ENCODE measurements around the gene ITPRIPL1.
"Not testable (repeated sequence)": the region's sequence is repeated elsewhere in the genome, so short reads cannot be mapped to it uniquely, and the experiment has no call there.

The ITPRIPL1 gene, protein sequence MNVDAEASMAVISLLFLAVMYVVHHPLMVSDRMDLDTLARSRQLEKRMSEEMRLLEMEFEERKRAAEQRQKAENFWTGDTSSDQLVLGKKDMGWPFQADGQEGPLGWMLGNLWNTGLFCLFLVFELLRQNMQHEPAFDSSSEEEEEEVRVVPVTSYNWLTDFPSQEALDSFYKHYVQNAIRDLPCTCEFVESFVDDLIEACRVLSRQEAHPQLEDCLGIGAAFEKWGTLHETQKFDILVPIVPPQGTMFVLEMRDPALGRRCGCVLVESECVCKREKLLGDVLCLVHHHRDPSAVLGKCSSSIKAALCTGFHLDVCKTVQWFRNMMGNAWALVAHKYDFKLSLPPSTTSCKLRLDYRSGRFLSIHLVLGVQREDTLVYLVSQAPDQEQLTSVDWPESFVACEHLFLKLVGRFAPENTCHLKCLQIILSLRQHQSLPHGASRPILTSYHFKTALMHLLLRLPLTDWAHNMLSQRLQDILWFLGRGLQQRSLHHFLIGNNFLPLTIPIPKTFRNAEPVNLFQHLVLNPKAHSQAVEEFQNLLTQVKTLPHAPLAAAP

GRCh38 chr2:96325041-96325883 lies at the start of gene ITPRIPL1:
Gene ITPRIPL1 (plus strand): TSS chr2:96325317. CDS start chr2:96325840, 523 bp downstream.
- peak within 1 kb of the TSS; percentile 90 for H3K27ac Mint-ChIP-seq
- H3K4me1 Mint-ChIP-seq (ENCODE audit: low read depth), result peaks cover 49% of the 10 kb centered on the region
- H3K36me3 Mint-ChIP-seq (ENCODE audit: low read depth), result peaks cover 42% of the 10 kb centered on the region
- no peaks in the 10 kb centered on the region for H3K27me3 Mint-ChIP-seq (ENCODE audit: low read depth)
- H3K4me3 Mint-ChIP-seq, result peak within 1 kb of the TSS; percentile 91
- H3K9me3 Mint-ChIP-seq, result no peaks in the 10 kb centered on the region

GRCh38 chr2:96276787-96277499 lies 48.2 kb upstream of the ITPRIPL1 start:
- Mint-ChIP-seq H3K36me3 (ENCODE audit: low read depth) (peaks cover 58% of the 10 kb centered on the region), H3K9me3 (no peaks in the 10 kb centered on the region), H3K27me3 (ENCODE audit: low read depth) (no peaks in the 10 kb centered on the region), H3K27ac (no peak overlapping the region), H3K4me3 (no peak overlapping the region), H3K4me1 (ENCODE audit: low read depth) (peaks cover 4% of the 10 kb centered on the region)

- Mint-ChIP-seq H3K36me3 (ENCODE audit: low read depth) (peaks cover 67% of the 10 kb centered on the region), H3K27me3 (ENCODE audit: low read depth) (no peaks in the 10 kb centered on the region), H3K4me1 (ENCODE audit: low read depth) (no peaks in the 10 kb centered on the region), H3K9me3 (no peaks in the 10 kb centered on the region), H3K27ac (no peak overlapping the region), H3K4me3 (no peak overlapping the region)
These were observed 37.8 kb upstream of the ITPRIPL1 start for GRCh38 chr2:96287273-96287856.

- H3K9me3 Mint-ChIP-seq, result no peaks in the 10 kb centered on the region
- no peaks in the 10 kb centered on the region for H3K4me1 Mint-ChIP-seq (ENCODE audit: low read depth)
- peaks cover 67% of the 10 kb centered on the region for H3K36me3 Mint-ChIP-seq (ENCODE audit: low read depth)
- no peak overlapping the region for H3K4me3 Mint-ChIP-seq
- no peak overlapping the region for H3K27ac Mint-ChIP-seq
- no peaks in the 10 kb centered on the region for H3K27me3 Mint-ChIP-seq (ENCODE audit: low read depth)
These were observed 33.4 kb upstream of the ITPRIPL1 start for GRCh38 chr2:96291751-96292150.

- not testable (repeated sequence) for H3K27me3 Mint-ChIP-seq (ENCODE audit: low read depth); H3K9me3 Mint-ChIP-seq; H3K4me1 Mint-ChIP-seq (ENCODE audit: low read depth); H3K27ac Mint-ChIP-seq; H3K4me3 Mint-ChIP-seq
- peaks cover 68% of the 10 kb centered on the region for H3K36me3 Mint-ChIP-seq (ENCODE audit: low read depth)
These were observed 30.8 kb upstream of the ITPRIPL1 start for GRCh38 chr2:96294271-96294670.

DNA sequence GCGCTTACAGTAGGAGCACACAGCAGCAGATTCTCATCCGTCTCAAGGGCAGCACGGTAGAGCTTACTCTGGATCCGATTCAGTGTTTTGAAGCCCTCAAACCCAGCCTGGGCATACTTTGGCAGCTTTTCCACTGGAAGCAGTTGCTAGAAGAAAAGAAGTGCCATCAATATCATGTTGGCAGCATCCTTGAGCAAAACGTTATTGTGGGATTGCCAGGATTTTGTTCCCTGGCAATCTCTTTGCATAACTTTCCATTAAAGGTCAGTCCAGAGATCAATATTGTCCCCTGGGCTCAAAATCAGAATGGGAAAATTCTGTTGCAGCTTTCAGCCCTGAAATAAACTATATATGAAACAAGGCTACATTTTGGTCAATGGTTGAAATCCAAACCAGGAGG lies 28.2 kb upstream of the ITPRIPL1 start:
- Mint-ChIP-seq H3K4me3 (no peak overlapping the region), H3K27me3 (ENCODE audit: low read depth) (no peaks in the 10 kb centered on the region), H3K4me1 (ENCODE audit: low read depth) (peaks cover 20% of the 10 kb centered on the region), H3K36me3 (ENCODE audit: low read depth) (peaks cover 73% of the 10 kb centered on the region), H3K27ac (no peak overlapping the region), H3K9me3 (no peaks in the 10 kb centered on the region)

GRCh38 chr2:96301865-96302264 lies 23.3 kb upstream of the ITPRIPL1 start:
- H3K27ac Mint-ChIP-seq, result no peak overlapping the region
- peaks cover 54% of the 10 kb centered on the region for H3K4me1 Mint-ChIP-seq (ENCODE audit: low read depth)
- H3K36me3 Mint-ChIP-seq (ENCODE audit: low read depth), result peaks cover 77% of the 10 kb centered on the region
- H3K27me3 Mint-ChIP-seq (ENCODE audit: low read depth), result no peaks in the 10 kb centered on the region
- no peak overlapping the region for H3K4me3 Mint-ChIP-seq
- no peaks in the 10 kb centered on the region for H3K9me3 Mint-ChIP-seq

DNA sequence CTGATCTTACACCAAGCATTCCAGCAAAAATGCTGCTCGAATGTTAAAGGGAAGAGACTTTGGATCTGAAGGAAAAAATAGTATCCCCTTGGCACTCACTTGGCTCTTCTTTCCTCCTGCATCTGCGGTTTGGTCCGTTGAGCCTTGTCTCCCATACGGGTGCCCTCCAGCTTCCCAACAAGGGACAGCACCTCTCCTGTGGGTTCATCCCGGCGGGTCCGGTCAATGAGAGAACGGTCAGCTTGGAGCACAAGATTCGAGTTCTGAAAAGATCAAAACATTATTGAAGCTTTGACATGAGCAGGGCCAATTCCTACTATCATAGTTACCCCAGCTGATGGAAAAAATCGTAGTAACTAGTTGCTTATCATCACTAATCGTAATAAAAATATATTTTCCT lies 20.5 kb upstream of the ITPRIPL1 start:
- H3K4me1 Mint-ChIP-seq (ENCODE audit: low read depth), result peaks cover 49% of the 10 kb centered on the region
- H3K36me3 Mint-ChIP-seq (ENCODE audit: low read depth), result peaks cover 56% of the 10 kb centered on the region

GRCh38 chr2:96305091-96305978 lies 19.8 kb upstream of the ITPRIPL1 start, which contains the start of gene SNRNP200:
Gene SNRNP200 (minus strand): TSS chr2:96305546. CDS start chr2:96305437, 109 bp downstream.
- Mint-ChIP-seq H3K27ac (peak within 1 kb of the TSS; percentile 97), H3K4me3 (peak within 1 kb of the TSS; percentile 99), H3K9me3 (no peaks in the 10 kb centered on the region), H3K4me1 (ENCODE audit: low read depth) (peaks cover 52% of the 10 kb centered on the region), H3K27me3 (ENCODE audit: low read depth) (no peaks in the 10 kb centered on the region), H3K36me3 (ENCODE audit: low read depth) (peaks cover 54% of the 10 kb centered on the region)

More for the DNA sequence above, 20.5 kb upstream of the ITPRIPL1 start:
- H3K4me3 Mint-ChIP-seq, result peak overlapping the region; percentile 99
- H3K27ac Mint-ChIP-seq, result peak overlapping the region; percentile 97
- H3K27me3 Mint-ChIP-seq (ENCODE audit: low read depth), result no peaks in the 10 kb centered on the region
- H3K9me3 Mint-ChIP-seq, result no peaks in the 10 kb centered on the region

- peak overlapping the region; percentile 97 for H3K27ac Mint-ChIP-seq
- H3K4me3 Mint-ChIP-seq, result peak overlapping the region; percentile 99
- peaks cover 51% of the 10 kb centered on the region for H3K36me3 Mint-ChIP-seq (ENCODE audit: low read depth)
- H3K4me1 Mint-ChIP-seq (ENCODE audit: low read depth), result peaks cover 50% of the 10 kb centered on the region
- H3K27me3 Mint-ChIP-seq (ENCODE audit: low read depth), result no peaks in the 10 kb centered on the region
- H3K9me3 Mint-ChIP-seq, result no peaks in the 10 kb centered on the region
These were observed 19.2 kb upstream of the ITPRIPL1 start for GRCh38 chr2:96305979-96306308.

GRCh38 chr2:96306370-96306769 lies 18.7 kb upstream of the ITPRIPL1 start:
- Mint-ChIP-seq H3K27ac (peak overlapping the region; percentile 97), H3K27me3 (ENCODE audit: low read depth) (no peaks in the 10 kb centered on the region), H3K4me1 (ENCODE audit: low read depth) (peaks cover 46% of the 10 kb centered on the region), H3K9me3 (no peaks in the 10 kb centered on the region), H3K4me3 (peak overlapping the region; percentile 99), H3K36me3 (ENCODE audit: low read depth) (peaks cover 47% of the 10 kb centered on the region)

- no peaks in the 10 kb centered on the region for H3K9me3 Mint-ChIP-seq
- no peak overlapping the region for H3K4me3 Mint-ChIP-seq
- H3K36me3 Mint-ChIP-seq (ENCODE audit: low read depth), result peaks cover 39% of the 10 kb centered on the region
- H3K4me1 Mint-ChIP-seq (ENCODE audit: low read depth), result peaks cover 43% of the 10 kb centered on the region
- no peaks in the 10 kb centered on the region for H3K27me3 Mint-ChIP-seq (ENCODE audit: low read depth)
- H3K27ac Mint-ChIP-seq, result no peak overlapping the region
These were observed 16.9 kb upstream of the ITPRIPL1 start for GRCh38 chr2:96308248-96308647.

GRCh38 chr2:96315005-96315399 lies 10.1 kb upstream of the ITPRIPL1 start:
- Mint-ChIP-seq H3K27ac (peak overlapping the region; percentile 93), H3K27me3 (ENCODE audit: low read depth) (no peaks in the 10 kb centered on the region), H3K4me1 (ENCODE audit: low read depth) (peaks cover 51% of the 10 kb centered on the region), H3K9me3 (no peaks in the 10 kb centered on the region), H3K36me3 (ENCODE audit: low read depth) (peaks cover 32% of the 10 kb centered on the region), H3K4me3 (peak overlapping the region; percentile 65)
